ENCODE data around the gene TBC1D16. TPM values are rescaled to one million over a fixed set of nuclear protein-coding genes. Genes with fewer than 3 reads are reported as not detected.

TBC1D16 gene
- total RNA-seq, 2 donors from 2014 or later = 1.9 to 2.6 TPM

- no peak overlapping the region for H3K4me3 Mint-ChIP-seq
- H3K27me3 Mint-ChIP-seq = peaks cover 23% of the 10 kb centered on the region
- no peak overlapping the region for H3K27ac Mint-ChIP-seq
- ATAC-seq (no peak), DNase-seq (no peak)
- H3K36me3 Mint-ChIP-seq (ENCODE audit: low read depth) = peaks cover 3% of the 10 kb centered on the region
- H3K9me3 ChIP-seq (ENCODE audit: control insufficient read depth, low read length, poor library complexity, severe bottlenecking) = no peaks in the 10 kb centered on the region
- H3K4me1 Mint-ChIP-seq = no peaks in the 10 kb centered on the region
Observed at GRCh38 chr17:79954281-79955166, 81.1 kb downstream of the TBC1D16 start.

- Mint-ChIP-seq H3K4me1 (no peaks in the 10 kb centered on the region), H3K27ac (no peak overlapping the region), H3K36me3 (ENCODE audit: low read depth) (no peaks in the 10 kb centered on the region), H3K27me3 (peaks cover 12% of the 10 kb centered on the region), H3K4me3 (no peak overlapping the region)
- DNase-seq (no peak), ATAC-seq (no peak)
- H3K9me3 ChIP-seq (ENCODE audit: control insufficient read depth, low read length, poor library complexity, severe bottlenecking) = no peaks in the 10 kb centered on the region
Observed at GRCh38 chr17:79953335-79953734, 82.3 kb downstream of the TBC1D16 start.

DNA sequence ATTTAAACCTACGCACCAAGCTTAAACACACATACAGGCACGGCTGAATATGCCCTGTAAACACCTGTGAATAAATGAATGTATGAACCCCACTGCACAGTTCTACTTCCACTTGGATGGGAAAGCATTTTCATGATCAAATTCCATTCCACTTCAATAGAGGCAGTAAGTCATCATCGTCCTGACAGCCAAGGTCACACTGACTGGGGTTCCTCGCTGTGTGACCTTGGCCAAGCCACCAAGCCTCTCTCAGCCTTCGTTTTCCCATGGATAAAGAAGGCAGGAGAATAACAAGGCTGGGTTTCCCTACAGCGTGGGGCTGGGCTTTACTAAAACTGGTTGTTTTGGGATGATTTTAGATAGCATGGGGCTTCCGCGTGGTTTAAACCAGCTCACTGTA is 82.8 kb downstream of the TBC1D16 start:
- Mint-ChIP-seq H3K4me3 (no peak overlapping the region), H3K4me1 (no peaks in the 10 kb centered on the region), H3K27ac (no peak overlapping the region), H3K27me3 (peaks cover 10% of the 10 kb centered on the region), H3K36me3 (ENCODE audit: low read depth) (no peaks in the 10 kb centered on the region)
- no peak for DNase-seq
- no peaks in the 10 kb centered on the region for H3K9me3 ChIP-seq (ENCODE audit: control insufficient read depth, low read length, poor library complexity, severe bottlenecking)
- ATAC-seq = no peak

GRCh38 chr17:79952265-79952877 is 83.3 kb downstream of the TBC1D16 start:
- no peak for ATAC-seq
- H3K36me3 Mint-ChIP-seq (ENCODE audit: low read depth) = no peaks in the 10 kb centered on the region
- peaks cover 8% of the 10 kb centered on the region for H3K27me3 Mint-ChIP-seq
- DNase-seq = no peak
- H3K4me3 Mint-ChIP-seq = no peak overlapping the region
- H3K27ac Mint-ChIP-seq = no peak overlapping the region
- H3K9me3 ChIP-seq (ENCODE audit: control insufficient read depth, low read length, poor library complexity, severe bottlenecking) = no peaks in the 10 kb centered on the region
- H3K4me1 Mint-ChIP-seq = no peaks in the 10 kb centered on the region

GRCh38 chr17:79951361-79952264 is 84.1 kb downstream of the TBC1D16 start:
- no peak for DNase-seq
- peaks cover under 1% of the 10 kb centered on the region for H3K27me3 Mint-ChIP-seq
- no peaks in the 10 kb centered on the region for H3K36me3 Mint-ChIP-seq (ENCODE audit: low read depth)
- no peak overlapping the region for H3K4me3 Mint-ChIP-seq
- no peaks in the 10 kb centered on the region for H3K9me3 ChIP-seq (ENCODE audit: control insufficient read depth, low read length, poor library complexity, severe bottlenecking)
- H3K4me1 Mint-ChIP-seq = no peaks in the 10 kb centered on the region
- no peak for ATAC-seq
- no peak overlapping the region for H3K27ac Mint-ChIP-seq

GRCh38 chr17:79950751-79951150 is 84.9 kb downstream of the TBC1D16 start:
- no peak for ATAC-seq
- no peak overlapping the region for H3K4me3 Mint-ChIP-seq
- no peak for DNase-seq
- no peaks in the 10 kb centered on the region for H3K36me3 Mint-ChIP-seq (ENCODE audit: low read depth)
- no peaks in the 10 kb centered on the region for H3K27me3 Mint-ChIP-seq
- H3K4me1 Mint-ChIP-seq = no peaks in the 10 kb centered on the region
- no peaks in the 10 kb centered on the region for H3K9me3 ChIP-seq (ENCODE audit: control insufficient read depth, low read length, poor library complexity, severe bottlenecking)
- H3K27ac Mint-ChIP-seq = no peak overlapping the region

- ATAC-seq = no peak
- Mint-ChIP-seq H3K4me1 (no peaks in the 10 kb centered on the region), H3K36me3 (ENCODE audit: low read depth) (no peaks in the 10 kb centered on the region), H3K27me3 (no peaks in the 10 kb centered on the region), H3K4me3 (no peak overlapping the region), H3K27ac (no peak overlapping the region)
- no peak for DNase-seq
- H3K9me3 ChIP-seq (ENCODE audit: control insufficient read depth, low read length, poor library complexity, severe bottlenecking) = no peaks in the 10 kb centered on the region
Observed at GRCh38 chr17:79950306-79950705, 85.4 kb downstream of the TBC1D16 start.

GRCh38 chr17:79949656-79950209 is 85.9 kb downstream of the TBC1D16 start:
- no peaks in the 10 kb centered on the region for H3K9me3 ChIP-seq (ENCODE audit: control insufficient read depth, low read length, poor library complexity, severe bottlenecking)
- Mint-ChIP-seq H3K4me1 (no peaks in the 10 kb centered on the region), H3K4me3 (no peak overlapping the region), H3K27me3 (no peaks in the 10 kb centered on the region), H3K27ac (no peak overlapping the region), H3K36me3 (ENCODE audit: low read depth) (no peaks in the 10 kb centered on the region)
- DNase-seq = no peak
- no peak for ATAC-seq

DNA sequence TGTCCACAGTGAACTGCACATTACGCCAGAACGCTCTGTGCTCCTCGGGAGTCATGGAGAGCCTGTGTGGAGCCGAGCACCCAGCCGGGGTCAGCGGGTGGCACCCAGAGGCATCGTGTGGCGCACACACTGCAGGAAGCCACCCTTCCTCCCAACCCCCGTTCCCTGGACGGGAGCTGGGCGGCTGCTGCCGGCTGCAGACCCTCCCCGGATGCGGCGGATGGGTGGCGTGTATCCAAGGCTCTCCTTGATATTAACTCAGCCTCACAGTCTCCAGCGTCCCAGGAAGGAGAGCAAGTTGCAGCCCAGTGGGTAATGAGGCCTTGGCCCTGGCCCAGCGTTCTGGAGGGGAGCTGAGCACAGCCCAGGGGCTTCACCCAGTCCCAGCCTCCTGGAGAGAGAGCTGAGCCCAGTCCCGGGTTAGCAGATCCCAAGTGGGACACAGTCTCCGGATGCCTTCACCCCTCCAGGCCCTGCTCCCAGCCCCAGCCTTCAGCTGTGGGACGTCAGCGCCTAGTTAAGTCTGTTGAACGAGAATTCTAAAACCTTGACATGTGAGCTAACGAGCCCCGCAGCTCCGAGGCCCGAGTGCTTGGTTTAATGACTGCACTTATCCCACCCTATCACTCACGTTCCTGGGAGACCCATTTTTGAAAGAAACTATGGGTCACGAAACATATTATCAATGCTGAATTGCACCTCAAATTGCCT is 86.6 kb downstream of the TBC1D16 start:
- Mint-ChIP-seq H3K27ac (no peak overlapping the region), H3K4me1 (no peaks in the 10 kb centered on the region), H3K27me3 (no peaks in the 10 kb centered on the region), H3K36me3 (ENCODE audit: low read depth) (no peaks in the 10 kb centered on the region), H3K4me3 (no peak overlapping the region)
- no peak for ATAC-seq
- DNase-seq = no peak
- no peaks in the 10 kb centered on the region for H3K9me3 ChIP-seq (ENCODE audit: control insufficient read depth, low read length, poor library complexity, severe bottlenecking)

DNA sequence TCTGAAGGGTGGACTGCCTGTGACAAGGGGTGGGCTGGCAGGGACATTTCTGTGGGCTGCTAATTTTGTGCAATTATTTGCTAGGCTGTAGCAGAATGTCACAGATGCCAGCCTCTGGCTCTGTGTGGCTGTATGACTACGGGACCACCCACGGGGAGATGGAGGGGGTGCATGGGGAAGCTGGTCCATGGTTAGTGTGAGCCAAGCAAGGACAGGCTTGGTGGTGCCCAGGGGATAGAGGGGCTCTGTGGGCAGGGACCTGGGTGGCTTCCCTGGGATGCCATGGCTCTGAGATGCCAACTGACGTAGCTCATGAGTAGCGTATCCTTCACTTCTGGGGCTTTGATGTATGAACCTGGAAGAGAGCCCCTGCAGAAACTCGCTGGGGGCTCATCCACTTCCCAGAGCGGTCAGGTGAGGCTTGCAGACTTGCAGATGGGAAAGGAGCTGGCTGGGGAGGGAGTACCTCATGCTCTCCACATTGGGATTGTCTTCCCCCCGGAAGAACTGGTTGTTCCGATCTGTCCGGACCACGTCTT is 87.2 kb downstream of the TBC1D16 start:
- H3K9me3 ChIP-seq (ENCODE audit: control insufficient read depth, low read length, poor library complexity, severe bottlenecking) = no peaks in the 10 kb centered on the region
- no peak for DNase-seq
- Mint-ChIP-seq H3K36me3 (ENCODE audit: low read depth) (no peaks in the 10 kb centered on the region), H3K4me3 (no peak overlapping the region), H3K4me1 (no peaks in the 10 kb centered on the region), H3K27ac (no peak overlapping the region), H3K27me3 (no peaks in the 10 kb centered on the region)
- ATAC-seq = no peak

- Mint-ChIP-seq H3K4me1 (peaks cover 8% of the 10 kb centered on the region), H3K4me3 (no peak overlapping the region), H3K27ac (no peak overlapping the region), H3K27me3 (no peaks in the 10 kb centered on the region), H3K36me3 (ENCODE audit: low read depth) (no peaks in the 10 kb centered on the region)
- no peak for DNase-seq
- H3K9me3 ChIP-seq (ENCODE audit: control insufficient read depth, low read length, poor library complexity, severe bottlenecking) = no peaks in the 10 kb centered on the region
- no peak for ATAC-seq
Observed at GRCh38 chr17:79947351-79948031, 88.2 kb downstream of the TBC1D16 start.

Measured in T-helper 17 cell (primary cell).